ACHN (cell line): ENCODE measurements around the gene CD247.

Experiments
- DNase-seq: peaks from one replicate; pipeline ENCODE4 v3.0.0-alpha.2; 2015
- in situ Hi-C: cut with HindIII; loops from 2 replicates; pipeline ENCODE4 v1.10.0; 2017; ENCODE audit warnings: low sequenced_read_pairs, low pct_ligation_motif_present, low pct_unique_long_range_greater_than_20kb

Gene CD247

DNA sequence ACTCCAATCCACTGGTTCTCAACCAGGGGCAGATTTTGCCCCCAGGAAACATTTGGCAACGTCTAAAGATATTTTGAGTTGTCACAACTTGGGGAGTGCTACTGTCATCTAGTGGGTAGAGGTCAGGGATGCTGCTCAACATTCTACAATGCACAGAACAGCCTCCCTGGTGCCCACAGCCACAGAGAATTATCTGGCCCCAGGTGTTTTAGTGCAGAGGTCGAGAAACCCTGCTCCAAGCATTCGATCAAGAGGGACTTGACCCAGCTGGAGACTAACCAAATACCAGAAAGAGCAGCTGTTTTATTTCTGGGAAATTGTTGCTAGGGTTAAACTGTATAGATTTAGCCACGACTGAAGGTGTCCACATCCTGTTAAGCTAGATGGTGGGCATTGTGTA, 19.2 kb downstream of the CD247 start:
- in situ Hi-C loops: no loop called here
- no peak for DNase-seq

DNA sequence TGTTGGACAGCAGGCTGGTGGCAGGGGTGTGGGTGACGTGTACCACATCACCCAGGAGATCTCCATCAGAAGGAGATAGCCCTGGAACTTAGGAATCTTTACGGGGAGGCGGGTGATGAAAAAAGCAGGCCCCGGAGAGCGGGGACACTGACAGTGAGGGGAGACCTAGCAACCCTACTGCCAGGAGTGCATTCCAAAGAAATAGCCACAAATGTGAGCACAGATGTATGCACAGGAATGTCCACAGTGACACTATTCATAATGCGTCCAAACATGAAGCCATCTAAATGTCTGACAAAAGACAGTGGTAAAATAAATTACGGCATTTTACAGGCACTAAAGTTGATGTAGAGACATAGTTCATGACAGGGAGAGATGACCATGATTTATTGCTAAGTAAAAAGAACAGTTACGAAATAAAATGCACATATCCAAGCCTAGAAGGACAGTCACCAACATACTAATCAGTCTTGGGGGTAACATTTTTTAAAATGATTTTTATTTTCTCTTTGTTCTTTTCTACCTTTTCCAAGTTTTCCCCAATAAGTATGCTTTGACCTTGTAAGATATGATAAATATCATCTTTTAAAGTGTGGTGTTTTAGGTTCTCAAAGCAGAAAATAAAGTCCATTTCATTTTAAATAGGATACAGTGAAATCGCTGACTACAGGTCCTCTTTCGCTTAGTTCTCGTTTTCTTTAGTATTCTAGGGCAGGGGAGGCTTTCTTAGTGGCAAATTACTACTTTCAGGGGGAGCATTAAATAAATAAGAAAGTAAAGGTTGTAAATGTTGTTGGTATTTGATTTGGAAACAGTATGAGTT, 21.3 kb downstream of the CD247 start:
- no peak for DNase-seq
- in situ Hi-C loops: no loop called here

DNA sequence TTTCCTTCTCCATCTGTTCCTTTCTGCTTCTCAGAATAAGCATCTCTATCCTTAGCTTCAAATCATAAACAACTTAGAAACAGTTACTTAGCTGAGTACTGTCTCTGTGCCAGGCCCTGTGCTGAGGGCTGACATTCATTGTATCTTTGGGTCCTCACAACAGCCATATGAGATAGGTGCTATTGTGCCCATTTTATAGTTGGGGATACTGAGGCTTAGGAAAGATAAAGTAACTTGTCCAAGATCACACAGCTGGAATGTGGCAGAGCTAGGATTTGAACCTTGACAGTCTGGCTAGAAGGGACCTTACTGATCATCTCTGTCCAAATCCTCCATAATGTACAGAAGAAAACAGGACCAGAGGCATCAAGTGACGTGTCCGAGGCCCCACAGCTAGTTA, 25.0 kb downstream of the CD247 start:
- no peak for DNase-seq
- in situ Hi-C loops: no loop called here

DNA sequence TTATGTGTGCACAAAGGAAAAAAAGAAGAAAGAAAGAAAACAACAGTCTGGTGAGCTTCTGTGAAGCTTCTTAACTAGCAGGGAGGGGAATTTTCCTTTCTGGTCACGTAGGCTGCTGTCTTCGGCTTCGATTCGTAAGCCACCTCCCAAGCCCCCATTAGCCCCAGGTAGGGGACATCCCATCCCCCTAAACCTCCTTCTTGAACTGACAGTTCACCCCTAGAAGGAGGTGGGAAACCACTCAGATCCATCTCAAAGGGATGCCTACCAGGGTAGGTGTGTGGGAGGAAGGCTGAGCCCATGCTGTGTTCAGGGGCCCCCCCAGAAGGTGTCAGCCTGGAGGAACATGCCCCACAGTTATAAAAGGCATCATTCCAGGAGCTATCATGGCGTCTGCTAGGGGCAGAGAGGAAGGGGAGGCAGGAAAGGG, 25.8 kb downstream of the CD247 start:
- in situ Hi-C loops: no loop called here
- DNase-seq: no peak

DNA sequence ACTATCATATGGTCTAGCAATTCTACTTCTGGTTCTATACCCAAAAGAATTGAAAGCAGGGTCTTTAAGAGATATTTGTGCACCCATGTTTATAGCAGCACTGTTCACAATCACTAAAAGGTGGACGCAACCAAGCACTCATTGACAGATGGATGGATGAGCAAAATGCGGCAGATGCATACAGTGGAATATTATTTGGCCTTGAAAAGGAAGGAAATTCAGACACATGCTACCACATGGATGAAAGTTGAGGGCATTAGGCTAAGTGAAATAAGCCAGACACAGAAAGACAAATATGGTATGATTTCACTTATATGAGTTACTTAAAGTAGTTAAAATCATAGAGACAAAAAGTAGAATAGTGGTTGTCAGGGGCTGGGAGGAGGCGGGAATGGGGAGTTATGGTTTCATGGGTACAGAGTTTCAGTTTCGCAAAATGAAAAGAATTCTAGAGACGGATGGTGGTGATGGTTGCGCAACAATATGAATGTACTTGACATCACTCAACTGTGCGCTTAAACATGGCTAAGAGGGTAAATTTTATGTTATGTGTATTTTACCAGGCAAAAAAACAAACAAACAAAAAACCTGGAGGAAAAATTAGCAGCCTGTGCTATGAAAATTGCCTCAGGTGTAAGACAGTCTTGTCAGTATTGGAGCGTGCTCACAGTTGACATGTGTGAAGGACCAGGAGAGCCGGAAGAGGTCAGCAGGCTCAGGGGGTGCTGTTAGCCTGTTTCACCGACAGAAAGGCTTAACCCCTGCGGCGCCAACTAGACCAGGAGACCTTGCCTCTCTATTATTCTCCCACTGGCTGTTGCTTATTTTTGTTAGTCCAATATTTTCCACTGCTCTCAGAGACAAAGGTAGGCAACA, 26.5 kb downstream of the CD247 start:
- in situ Hi-C loops: no loop called here
- DNase-seq: no peak

DNA sequence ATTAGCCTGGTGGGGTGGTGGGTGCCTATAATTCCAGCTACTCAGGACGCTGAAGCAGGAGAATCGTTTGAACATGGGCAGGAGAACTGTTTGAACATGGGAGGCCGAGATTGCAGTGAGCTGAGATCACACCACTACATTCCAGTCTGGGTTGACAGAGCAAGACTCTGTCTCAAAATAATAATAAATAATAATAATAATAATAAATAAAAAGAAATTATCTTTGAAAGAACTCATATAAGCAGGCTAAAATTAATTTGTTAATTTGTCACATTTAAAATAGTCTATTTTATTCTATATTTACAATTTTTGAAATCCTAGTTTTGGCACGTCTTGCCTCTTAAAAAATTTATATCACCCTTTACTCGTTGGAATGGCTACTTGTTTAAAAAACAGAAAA, 27.6 kb downstream of the CD247 start:
- DNase-seq: no peak
- in situ Hi-C loops: no loop called here

DNA sequence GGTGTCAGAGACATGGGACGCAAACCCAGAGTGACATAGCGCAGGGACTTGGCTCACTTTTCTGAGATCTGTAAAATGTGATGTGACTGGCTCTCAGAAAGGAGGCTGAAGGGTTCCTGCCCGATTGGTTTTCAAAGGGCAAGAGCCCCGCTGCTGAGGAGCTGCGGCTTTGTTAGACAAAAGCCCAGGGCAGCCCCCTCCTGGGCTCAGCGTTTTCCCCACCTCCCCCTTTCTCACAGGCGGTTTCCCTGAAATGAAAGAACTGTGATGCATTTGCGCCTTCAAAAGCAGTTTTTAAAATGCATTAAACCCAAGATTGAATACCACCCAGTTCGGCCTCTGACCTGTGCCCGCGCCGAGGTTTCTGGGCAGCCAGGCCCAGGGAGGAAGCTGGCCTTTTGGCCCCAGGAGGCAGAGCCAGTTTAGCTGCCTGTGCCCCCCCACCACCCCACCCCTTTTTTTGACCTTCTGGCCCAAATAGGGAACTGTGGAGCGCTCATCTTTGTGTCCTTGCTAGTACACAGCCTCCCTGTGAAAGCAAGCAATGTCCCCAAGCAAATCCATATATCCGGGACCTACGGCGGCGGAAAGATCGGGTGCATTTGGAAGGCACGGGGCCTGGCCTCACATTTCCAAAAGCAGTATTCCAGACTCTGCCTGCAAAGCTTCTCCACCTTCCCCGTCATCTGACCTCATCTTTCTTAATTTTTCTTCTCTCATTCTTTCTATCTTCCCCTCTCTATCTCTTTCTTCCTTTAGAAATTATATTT, 28.6 kb downstream of the CD247 start:
- in situ Hi-C loops: no loop called here
- no peak for DNase-seq

DNA sequence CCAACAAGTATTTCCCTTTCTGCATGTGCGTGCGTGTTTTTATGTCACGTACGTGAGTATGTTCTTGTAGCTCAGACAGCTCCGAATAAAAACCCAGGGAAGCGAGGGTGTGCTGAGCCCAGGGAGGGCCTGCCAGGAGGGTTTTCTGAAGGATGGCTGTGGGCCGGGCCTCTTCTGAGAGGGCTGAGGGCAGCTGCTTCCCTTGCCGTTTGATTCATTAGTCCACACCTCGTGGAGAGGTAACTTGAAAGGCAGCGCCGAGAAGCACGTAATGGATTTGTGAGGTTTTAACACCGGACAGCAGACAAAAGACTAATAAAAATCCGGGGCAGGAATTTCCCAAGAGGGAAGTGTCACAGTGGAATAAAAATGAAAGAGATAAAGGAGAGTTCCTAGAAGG, 29.5 kb downstream of the CD247 start:
- no peak for DNase-seq
- in situ Hi-C loops: no loop called here

DNA sequence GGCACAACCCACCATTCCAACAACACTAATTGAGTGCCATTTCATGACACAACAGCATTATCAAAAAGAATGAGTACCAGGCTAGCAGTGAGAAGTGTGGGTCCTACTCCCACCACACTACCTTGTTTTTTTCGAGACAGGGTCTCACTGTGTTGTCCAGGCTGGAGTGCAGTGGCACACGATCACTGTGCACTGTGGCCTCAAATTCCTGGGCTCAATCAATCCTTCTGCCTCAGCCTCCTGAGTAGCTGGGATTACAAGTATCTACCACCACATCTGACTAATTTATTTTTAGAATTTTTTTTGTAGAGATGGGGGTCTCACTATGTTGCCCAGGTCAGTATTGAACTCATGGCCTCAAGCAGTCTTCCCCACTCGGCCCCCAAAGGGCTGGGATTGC, 30.7 kb downstream of the CD247 start:
- in situ Hi-C loops: no loop called here

DNA sequence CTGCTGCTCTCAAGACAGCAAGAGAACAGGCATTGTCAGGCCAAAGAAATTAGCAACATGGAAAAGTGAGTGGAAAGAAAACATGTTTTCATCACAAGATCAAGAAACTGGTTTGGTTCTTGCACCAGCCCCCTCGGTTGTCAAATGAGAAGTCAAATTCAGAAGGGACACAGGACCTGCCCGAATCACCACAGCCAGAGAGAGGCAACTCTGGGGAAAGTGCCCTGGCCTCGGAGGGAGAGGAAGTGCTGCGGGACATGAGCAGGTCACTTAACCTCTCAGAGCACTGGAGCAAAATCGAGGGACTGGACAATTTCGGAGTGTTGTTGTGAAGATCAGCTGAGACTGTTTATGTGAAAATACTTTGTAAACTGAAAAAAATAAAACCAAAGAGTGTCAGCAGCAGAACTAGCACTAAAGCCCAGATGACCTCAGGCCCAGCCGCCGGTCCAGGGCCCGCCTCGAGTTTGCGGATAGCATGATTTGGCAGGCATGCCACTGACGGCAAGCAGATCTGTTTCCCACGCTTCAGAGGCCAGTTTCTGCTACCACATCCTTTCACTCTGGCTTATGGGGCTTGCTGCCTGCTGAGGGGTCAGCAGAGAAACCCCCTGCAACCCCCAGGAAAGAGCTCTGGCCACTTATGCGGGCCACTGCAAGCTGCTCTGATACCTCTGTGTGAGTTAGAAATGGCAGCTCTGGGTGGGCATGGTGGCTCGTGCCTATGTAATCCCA, 32.1 kb downstream of the CD247 start:
- no peak for DNase-seq

More for the DNA sequence above, 30.7 kb downstream of the CD247 start:
- DNase-seq: no peak

DNA sequence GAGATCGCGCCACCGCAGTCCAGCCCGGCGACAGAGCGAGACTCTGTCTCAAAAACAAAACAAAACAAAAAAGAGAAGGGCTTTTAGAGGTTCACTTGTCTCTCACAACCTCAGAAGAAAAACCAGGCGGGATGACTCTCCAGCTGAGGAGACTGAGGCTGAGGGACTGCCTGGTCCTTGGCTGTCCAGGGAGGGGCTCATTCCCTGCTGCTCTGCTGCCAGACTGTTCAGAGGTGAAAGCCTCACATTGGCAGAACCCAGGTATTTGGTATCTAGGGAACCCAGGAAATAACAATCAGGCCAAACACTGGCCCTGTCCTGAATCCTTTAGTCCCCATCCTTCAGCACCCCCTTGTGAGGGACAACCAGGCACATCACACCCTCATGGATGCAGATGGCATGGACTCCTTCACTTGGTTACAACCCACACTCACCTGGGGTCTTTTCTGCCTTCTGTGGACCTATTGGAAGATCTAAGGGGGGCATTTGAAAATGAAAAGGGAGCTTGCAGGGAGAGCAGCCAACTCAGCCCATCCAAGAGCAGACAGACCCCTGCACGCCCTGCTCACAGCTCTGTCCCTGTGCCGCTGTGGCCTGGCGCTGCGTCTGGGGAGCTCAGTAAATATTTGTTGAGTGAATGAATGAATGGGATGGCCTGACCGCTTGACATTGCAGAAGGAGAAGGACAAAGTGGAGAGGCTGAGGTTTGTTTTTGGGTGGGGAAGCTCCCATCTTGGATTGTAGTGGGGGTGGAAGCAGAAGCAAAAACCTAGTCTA, 33.4 kb downstream of the CD247 start:
- DNase-seq: no peak
- in situ Hi-C loops: no loop called here

More for the DNA sequence above, 32.1 kb downstream of the CD247 start:
- in situ Hi-C loops: no loop called here

DNA sequence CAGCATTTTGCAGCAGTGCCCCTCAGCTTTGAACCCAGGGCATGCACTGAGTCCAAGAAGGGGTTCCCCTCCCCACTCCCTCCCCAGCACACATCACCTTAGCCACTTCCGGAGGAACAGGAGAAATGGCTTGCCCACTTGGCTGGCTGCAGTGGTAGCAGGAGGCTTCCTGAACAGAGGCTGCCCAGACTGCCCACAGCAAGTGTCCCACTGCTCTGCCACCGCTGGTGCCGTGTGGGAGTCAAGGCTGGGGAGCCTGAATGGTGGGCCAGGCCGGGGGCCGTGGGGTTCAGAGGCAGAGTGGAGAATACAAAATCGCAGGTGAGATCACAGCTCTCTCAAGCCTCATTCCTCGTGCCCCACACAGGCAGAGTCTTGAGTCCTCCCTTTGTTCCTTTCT, 34.5 kb downstream of the CD247 start:
- no peak for DNase-seq
- in situ Hi-C loops: no loop called here

DNA sequence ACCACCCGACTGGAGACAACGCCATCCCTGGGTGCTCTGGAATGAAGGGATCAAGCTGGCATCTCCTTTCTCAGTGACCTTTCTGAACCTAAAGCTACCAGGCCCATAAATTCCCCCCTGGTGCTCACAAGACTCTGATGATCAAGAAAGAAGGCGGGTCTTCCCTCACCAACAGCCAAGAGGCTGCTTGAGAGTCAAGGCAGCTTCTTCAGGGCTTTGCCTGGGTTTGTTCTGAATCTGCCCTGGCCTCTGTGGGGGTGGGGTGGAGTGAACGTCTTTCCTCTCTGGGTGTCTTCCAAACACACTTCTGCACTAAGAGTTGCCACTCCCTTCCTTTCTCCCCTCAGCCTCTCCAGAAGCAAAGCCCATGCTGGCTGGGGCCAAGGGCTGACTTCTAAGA, 36.1 kb downstream of the CD247 start:
- in situ Hi-C loops: no loop called here
- DNase-seq: no peak

DNA sequence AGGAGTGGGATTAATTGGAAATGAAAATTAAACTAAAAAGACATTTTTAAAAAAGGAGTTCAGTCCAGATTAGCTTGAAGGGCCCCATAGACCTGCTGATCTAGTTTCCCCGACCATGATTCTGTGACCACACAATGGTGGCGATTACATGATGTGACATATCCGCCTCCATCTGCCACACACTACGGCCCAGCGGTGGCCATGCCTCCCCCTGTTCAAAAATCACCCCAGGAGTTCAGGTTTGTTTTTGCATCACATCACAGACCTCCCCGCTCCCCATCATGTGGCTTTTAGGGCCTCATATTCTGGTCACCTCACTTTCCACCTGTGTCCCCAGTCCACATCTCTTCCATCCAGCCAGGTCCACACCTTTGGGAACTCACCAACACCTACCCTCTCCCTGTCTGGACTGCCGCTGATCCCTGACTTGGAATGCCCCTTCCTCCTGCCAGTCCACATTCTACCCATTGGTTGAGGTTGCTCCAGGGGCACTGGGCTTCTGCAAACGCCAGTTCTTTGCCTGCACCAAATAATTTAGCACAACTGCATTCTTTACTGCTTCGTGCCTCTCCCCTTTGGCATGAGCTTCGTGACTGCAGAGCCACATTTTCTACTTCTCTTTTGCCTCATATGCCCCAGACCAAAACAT, 38.9 kb downstream of the CD247 start:
- in situ Hi-C loops: no loop called here
- DNase-seq: no peak

DNA sequence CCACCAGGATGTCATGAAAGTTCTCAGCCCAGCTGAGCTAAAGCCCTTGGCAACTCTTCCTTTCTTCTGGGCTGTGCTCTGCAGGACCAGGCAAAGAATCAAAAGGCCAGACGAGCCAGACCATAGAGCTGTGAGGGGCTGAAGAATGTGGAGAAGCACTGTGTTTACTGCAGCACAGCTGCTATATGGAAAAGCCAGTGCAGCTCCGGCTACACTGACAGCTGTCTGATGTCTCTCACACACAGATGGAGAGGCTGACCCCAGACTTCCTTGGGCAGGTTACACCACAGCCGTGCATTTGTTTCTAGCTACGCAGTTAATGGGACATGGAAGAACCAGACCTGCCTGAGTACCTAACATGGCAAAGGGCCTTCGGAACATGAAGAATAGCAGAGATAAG, 40.3 kb downstream of the CD247 start:
- in situ Hi-C loops: no loop called here
- DNase-seq: no peak

DNA sequence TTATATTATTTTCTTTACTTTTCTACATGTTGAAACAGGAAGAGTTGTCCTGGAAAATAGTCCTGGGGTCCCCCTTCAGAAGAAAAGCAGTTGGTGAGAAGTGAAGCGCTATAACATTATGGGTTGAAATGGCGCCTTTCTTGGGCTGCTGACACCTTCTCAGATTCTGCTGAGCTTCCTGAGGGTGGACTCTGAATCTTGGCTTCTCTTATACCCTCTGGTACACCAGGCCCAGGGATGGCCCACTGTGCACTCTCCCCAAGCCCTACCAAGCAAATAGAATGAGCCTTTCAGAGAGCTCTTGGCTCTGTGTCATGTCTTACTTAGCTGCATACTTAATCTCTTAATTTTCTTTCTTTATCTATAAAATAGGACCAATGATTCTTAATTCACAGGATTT, 42.3 kb downstream of the CD247 start:
- in situ Hi-C loops: no loop called here
- no peak for DNase-seq

DNA sequence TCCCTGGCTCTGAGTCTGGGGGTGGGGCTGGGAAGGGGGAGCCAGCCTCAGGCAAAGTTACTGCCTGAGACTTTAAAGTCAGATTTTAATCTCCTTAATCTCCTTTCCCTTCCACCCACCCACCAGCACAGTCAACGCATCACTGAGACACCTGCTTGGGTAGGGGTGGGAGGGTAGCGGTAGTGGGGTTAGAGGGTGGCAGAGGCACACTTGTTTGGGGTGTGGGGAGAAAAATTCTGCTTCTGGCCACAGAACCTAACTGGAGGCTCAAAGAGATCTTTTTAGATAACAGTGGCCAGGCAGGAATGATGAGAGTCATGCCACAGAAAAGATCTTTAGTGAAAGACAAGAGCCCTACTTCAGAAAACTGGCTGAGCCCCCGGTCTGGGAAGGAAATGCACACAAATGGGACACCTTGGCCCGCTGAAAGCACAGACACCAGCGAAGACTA, 44.1 kb downstream of the CD247 start:
- DNase-seq: no peak
- in situ Hi-C loops: no loop called here
